ENCODE data around the gene SCUBE1. TPM values are rescaled to one million over a fixed set of nuclear protein-coding genes. Genes with fewer than 3 reads are reported as not detected.

SCUBE1 gene
- total RNA-seq, 1 experiment from 2014 or later: 3.9 TPM

GRCh38 chr22:43154887-43155536 is 188.2 kb downstream of the SCUBE1 start:
- TF ChIP-seq POLR2AphosphoS5 (IDR thresholded peaks at IDR 0.05; ENCODE audit: low read depth, low read length) (no peak), EZH2 (IDR thresholded peaks at IDR 0.05) (no peak), MAX (IDR thresholded peaks at IDR 0.05) (no peak)
- Histone ChIP-seq H3K9me3 (ENCODE audit: control insufficient read depth in 1 of 2, insufficient read depth in 1 of 2, low read depth in 1 of 2, low read length in 2 of 2) (no peaks in the 10 kb centered on the region), H3K27me3 (ENCODE audit: insufficient read depth, low read length) (no peaks in the 10 kb centered on the region), H3K9ac (ENCODE audit: low read length) (no peak overlapping the region), H4K20me1 (ENCODE audit: insufficient read depth) (no peaks in the 10 kb centered on the region), H3K36me3 (ENCODE audit: control insufficient read depth in 1 of 2, insufficient read depth in 2 of 2, low read length in 2 of 2) (no peaks in the 10 kb centered on the region; a peak in 1 of 4 replicates), H3K79me2 (ENCODE audit: insufficient read depth, low read length) (peaks cover 59% of the 10 kb centered on the region), H3K9me2 (ENCODE audit: insufficient read depth) (no peaks in the 10 kb centered on the region), H3K4me1 (ENCODE audit: control insufficient read depth in 1 of 2, insufficient read depth in 2 of 2, low read length in 2 of 2) (peaks cover 9 to 46% of the 10 kb centered on the region in 2 experiments), H3K4me2 (ENCODE audit: low read length) (no peak overlapping the region), H3K27ac (ENCODE audit: low read depth, low read length) (no peak overlapping the region), H3K4me3 (replicated peaks in 1 of 2; ENCODE audit: low read depth in 1 of 2, low read length in 2 of 2) (no peak overlapping the region), H2AFZ (ENCODE audit: low read depth, low read length, poor library complexity, severe bottlenecking) (no peak overlapping the region)
- ChIA-PET POLR2A (no interaction called here), RAD21 (ENCODE audit: low non-redundant PET in 1 of 2, low total read pairs in 2 of 2, uncharacterized antibody in 2 of 2, unreplicated experiment in 2 of 2) (no interaction called here), CTCF (no interaction called here)
- intact Hi-C loops (cut with micrococcal nuclease): no loop called here
- no peak for ATAC-seq
- DNase-seq (ENCODE audit: low read depth, low spot score): no peak
- no TSS peak for BruUV-seq (replicated peaks)

- H3K4me1 ChIP-seq (ENCODE audit: control insufficient read depth in 1 of 2, insufficient read depth in 2 of 2, low read length in 2 of 2): peaks cover 9 to 46% of the 10 kb centered on the region in 2 experiments
- H3K27me3 ChIP-seq (ENCODE audit: insufficient read depth, low read length): no peaks in the 10 kb centered on the region
- TF ChIP-seq CEBPB (IDR thresholded peaks at IDR 0.05; ENCODE audit: low read depth) (no peak), CTCF (IDR thresholded peaks at IDR 0.05 in 2 of 3, conservative IDR thresholded peaks at IDR 0.05 in 1 of 3; ENCODE audit: borderline replicate concordance in 1 of 3, insufficient read depth in 1 of 3, low read depth in 2 of 3, low read length in 2 of 3) (no peak), ZBTB33 (IDR thresholded peaks at IDR 0.05; ENCODE audit: extremely low read depth, insufficient replicate concordance, low read length) (no peak), SP1 (IDR thresholded peaks at IDR 0.05; ENCODE audit: low read depth) (no peak), YY1 (IDR thresholded peaks at IDR 0.05; ENCODE audit: extremely low read depth, insufficient replicate concordance, low read depth, low read length) (no peak)
- H3K9me2 ChIP-seq (ENCODE audit: insufficient read depth): no peaks in the 10 kb centered on the region
- H3K9me3 ChIP-seq (ENCODE audit: control insufficient read depth in 1 of 2, insufficient read depth in 1 of 2, low read depth in 1 of 2, low read length in 2 of 2): no peaks in the 10 kb centered on the region
- H3K4me3 ChIP-seq (replicated peaks in 1 of 2; ENCODE audit: low read depth in 1 of 2, low read length in 2 of 2): no peak overlapping the region
- RAD21 ChIA-PET (ENCODE audit: low non-redundant PET in 1 of 2, low total read pairs in 2 of 2, uncharacterized antibody in 2 of 2, unreplicated experiment in 2 of 2): no interaction called here
- BruUV-seq (replicated peaks): no TSS peak
- H3K9ac ChIP-seq (ENCODE audit: low read length): no peak overlapping the region
- CTCF ChIA-PET: no interaction called here
- POLR2A ChIA-PET: no interaction called here
- H3K4me2 ChIP-seq (ENCODE audit: low read length): no peak overlapping the region
- no peak overlapping the region for H2AFZ ChIP-seq (ENCODE audit: low read depth, low read length, poor library complexity, severe bottlenecking)
- intact Hi-C loops (cut with micrococcal nuclease): no loop called here
- no peak overlapping the region for H3K27ac ChIP-seq (ENCODE audit: low read depth, low read length)
- ATAC-seq (no peak), DNase-seq (ENCODE audit: low read depth, low spot score) (no peak)
- H4K20me1 ChIP-seq (ENCODE audit: insufficient read depth): no peaks in the 10 kb centered on the region
- H3K36me3 ChIP-seq (ENCODE audit: control insufficient read depth in 1 of 2, insufficient read depth in 2 of 2, low read length in 2 of 2): no peaks in the 10 kb centered on the region; a peak in 1 of 4 replicates
- peaks cover 59% of the 10 kb centered on the region for H3K79me2 ChIP-seq (ENCODE audit: insufficient read depth, low read length)
These were observed 189.3 kb downstream of the SCUBE1 start for GRCh38 chr22:43153899-43154298.

Data from HCT116 (cell line).